Suppressor macrophage treated with lipopolysaccharide for 1 hour (primary cell): ENCODE measurements around the gene RBP3.

ENCODE experiments used
- DNase-seq, 3 donors: peaks; one replicate each; pipeline ENCODE4 v3.0.0-alpha.2; 2020 to 2022

The RBP3 gene

DNA sequence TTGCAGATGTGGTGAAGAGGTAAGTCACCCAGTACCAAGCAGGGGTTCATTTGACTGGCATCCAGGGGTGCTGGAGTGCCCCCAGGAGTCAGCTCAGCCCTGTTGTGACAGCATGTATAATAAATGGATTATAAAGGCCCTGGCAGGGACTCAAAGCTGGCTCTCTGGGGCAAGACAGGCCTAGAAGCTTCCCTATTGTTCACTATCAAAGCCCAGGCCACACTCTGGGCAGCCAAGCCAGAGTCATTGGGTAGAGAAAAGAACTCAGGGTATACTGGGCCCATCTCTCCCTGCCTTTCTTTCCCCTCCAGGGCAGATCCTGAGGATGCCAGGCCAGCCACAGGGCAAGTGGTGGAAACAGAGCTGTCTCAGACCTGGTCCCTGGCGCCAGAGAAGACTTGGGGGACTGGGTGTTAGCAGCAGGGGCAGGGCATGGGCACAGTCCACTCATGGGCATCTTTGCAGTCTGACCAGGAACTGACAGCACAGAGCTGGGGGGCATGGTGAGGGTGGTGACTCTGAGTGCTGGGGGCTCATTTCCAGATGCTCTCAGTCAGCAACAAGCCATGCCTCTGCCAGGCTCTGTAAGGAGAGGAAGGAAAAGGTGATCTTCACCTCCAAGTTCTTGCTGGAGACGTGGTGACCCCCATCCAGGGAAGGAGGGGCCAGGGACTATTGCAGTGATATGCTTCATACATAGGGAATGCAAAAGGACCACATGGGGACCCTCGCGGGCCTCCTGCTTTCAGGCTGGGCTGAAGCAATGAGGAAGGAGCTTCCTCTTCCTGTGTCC lies 11.7 kb downstream of the RBP3 start:
- no peak for DNase-seq

DNA sequence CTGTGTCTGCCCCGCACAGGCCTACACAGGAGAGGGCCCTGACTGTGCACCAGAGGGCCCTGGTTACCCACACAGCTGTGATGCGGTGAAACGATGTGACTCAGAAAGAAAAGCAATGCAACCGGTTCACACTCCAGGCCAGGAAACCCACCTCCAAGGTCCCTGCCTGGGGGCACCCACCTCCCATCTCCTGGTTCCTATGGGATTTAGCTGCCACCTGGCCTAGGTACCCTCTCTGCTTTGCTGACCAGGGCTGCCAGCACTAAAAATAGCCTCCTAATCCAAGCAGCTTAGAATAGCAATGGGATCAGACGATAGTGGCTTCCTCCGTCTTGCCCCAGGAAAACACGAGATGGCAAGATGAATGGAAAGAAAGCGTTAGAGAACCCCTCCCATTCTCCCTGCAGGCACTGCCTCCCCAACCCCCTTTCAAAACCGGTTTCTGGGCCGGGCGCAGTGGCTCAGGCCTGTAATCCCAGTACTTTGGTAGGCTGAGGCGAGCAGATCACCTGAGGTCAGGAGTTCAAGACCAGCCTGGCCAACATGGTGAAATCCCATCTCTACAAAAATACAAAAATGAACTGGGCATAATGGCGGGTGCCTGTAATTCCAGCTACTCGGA lies 12.4 kb downstream of the RBP3 start:
- DNase-seq = no peak

DNA sequence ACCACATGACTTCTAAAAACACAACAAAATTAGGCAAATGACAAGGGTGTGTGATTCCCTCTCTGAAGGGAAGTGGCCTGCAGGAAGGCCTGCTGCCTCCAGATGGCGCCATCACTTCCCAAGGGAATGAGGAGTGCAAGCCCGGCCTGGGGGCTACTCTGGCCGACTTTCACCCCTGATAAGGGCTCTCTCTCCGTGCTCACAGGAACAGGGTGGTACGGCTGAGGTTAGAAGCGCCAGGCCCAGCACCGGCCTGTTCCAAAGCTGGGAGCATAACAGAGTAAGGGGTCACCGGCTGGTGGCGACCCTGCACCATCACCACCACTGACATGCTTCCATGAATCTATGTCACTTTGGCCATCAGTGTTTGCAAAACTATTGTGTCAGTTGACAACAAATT lies 13.1 kb downstream of the RBP3 start:
- DNase-seq = peak; percentile 57 to 74 (median 66)

DNA sequence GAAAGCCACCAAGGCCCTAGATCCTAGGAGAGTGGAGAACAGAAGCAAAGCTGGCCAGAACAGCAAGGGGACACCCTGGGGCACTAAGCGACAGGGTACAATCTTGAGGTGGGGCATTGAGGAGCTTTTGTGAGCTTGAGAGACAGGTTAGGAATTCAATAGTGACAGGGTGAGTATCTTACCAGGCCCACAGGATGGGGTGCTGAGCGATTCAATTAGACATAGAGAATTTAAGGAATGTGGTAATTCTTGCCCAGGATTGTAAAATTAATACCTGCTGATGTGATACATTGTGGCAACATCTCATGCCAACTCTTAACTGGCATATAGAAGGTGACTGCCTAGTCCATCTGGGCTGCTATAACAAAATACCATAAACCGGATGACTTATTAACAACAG lies 14.0 kb downstream of the RBP3 start:
- DNase-seq = no peak

GRCh38 chr10:47363781-47364180 lies 15.6 kb downstream of the RBP3 start:
- no peak for DNase-seq

GRCh38 chr10:47364366-47364765 lies 16.2 kb downstream of the RBP3 start:
- DNase-seq = no peak

DNA sequence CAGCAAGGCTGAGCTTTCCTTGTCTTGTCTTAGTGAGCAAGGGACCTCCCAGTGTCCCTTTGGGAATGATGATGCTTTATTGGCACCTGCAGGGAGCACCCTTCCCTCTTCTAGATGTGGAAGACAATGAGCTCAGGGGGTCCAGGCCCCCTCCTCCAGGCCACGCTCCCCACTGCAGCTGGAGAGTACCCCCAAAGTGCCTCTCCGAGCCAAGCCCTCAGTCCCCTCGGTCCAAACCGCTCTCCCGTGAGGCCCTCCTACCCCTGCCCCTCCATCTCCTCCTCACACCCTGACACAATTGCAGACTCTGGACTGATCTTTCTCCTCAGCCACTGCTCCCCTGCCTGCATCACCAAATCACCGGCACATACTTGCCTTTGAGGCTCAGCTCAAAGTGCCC lies 16.7 kb downstream of the RBP3 start:
- DNase-seq = no peak

GRCh38 chr10:47365431-47366180 lies 17.4 kb downstream of the RBP3 start:
- DNase-seq = no peak

GRCh38 chr10:47366181-47366631 lies 18.0 kb downstream of the RBP3 start:
- DNase-seq = no peak

- DNase-seq = no peak
These were observed 18.7 kb downstream of the RBP3 start for GRCh38 chr10:47366731-47367460.

DNA sequence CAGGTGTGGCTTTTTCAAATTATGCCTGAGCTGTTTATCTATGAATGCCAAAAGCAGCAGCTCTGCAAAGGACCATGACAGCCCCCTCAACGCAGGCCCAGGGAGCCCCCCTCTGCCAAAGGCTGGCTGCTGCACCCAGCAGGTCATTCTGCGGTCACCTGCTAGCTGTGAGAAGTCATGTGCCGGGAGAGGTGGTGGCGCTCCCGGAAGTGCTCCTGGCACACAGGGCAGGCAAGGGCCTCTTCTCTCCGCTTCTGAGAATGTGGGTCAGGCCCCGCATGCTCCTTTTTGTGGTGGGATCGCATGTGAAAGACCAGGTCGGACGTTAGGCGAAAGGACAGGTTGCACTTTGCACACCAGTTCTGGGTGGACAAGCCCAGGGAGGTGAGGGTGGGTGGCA lies 19.5 kb downstream of the RBP3 start:
- DNase-seq = no peak

- DNase-seq = no peak
These were observed 20.4 kb downstream of the RBP3 start for GRCh38 chr10:47368431-47369180.

GRCh38 chr10:47369251-47369894 lies 21.2 kb downstream of the RBP3 start:
- no peak for DNase-seq

- no peak for DNase-seq
These were observed 22.0 kb downstream of the RBP3 start for GRCh38 chr10:47370015-47370767.

DNA sequence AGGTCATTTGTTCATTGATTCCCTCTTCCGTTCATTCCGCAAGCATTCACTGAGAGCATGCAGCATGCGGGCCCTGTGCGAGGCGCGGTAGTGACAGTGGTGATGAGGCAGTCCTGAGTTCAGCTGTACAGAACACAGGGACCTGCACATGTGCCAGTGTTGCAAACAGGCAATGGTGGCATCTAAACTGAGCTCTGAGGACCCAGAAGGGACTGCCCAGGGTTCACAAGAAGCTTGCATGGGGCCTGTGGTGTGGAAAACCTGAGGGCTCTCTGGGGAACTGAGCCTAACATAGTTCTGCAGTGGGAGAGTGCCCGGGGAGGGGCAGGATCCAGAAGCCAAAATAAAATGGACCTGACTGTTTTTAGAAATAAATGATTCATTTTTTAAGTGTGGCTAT lies 22.7 kb downstream of the RBP3 start:
- no peak for DNase-seq

DNA sequence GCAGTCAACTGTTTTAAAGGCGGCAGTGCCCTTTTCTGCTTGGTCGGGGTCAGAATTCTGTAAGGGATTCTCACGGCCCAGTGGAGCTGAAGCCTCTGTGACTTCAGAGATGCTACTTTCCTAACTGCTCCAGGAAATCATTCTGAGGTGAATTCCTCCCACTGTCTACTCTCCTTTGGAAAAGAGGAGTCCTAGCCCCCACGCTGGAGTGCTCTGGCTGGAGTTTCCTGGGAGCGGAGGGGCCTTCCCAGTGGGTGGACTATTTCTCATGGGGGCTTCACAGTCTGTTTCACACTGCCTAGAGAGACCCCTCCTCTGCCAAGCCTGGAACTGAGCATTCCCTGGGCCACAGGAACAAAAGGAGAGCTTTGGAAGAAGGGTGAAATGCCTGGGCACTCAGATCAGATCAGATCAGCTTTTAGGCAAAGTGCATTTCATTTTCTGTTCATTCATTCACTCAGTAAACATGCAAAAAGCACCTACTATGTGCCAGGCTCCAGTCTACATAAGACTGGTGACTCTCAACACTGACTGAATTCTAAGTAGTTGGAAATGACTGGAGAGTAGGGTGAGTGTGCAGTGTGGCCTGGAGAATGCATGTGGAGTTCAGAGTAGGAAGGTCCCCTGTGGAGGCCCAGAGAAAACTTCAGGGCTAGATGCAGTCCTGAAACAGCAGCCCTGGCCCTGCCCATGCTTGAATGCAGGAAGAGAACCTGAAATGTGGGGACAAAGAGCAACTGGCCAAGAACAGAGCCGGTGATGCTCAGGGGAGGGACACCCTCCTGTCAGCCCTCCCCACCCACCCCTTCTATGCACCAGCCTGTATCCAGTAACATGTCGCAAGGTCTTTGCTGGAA lies 23.7 kb downstream of the RBP3 start:
- DNase-seq = no peak

DNA sequence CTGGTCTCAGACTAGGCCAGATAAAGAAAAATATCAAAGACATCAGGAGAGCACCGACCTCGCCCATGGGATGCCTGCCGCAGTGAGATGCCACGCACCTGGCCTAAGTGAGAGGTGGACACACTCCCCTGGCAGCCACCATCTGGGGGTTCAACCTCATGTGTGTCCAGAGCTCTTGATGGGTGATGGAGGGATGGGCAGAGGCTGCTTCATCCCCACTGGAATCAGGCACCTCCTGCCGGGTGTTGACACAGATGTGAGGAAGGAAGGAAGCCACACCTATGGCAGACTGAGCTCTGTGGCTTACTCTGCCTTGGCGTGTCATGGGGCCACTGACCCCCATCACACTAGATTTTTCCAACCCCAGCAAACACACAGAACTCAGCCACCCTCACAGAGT lies 24.6 kb downstream of the RBP3 start:
- no peak for DNase-seq

GRCh38 chr10:47374611-47375536 lies 26.7 kb downstream of the RBP3 start:
- no peak for DNase-seq
